CD14-positive monocyte (primary cell): ENCODE measurements around the gene LNX2. TPM values are rescaled to one million over a fixed set of nuclear protein-coding genes. Genes with fewer than 3 reads are reported as not detected.

ENCODE experiments used
- DNase-seq, 3 donors: peaks; one replicate each; pipeline ENCODE4 v3.0.0-alpha.2; 2011 to 2022
- H2AFZ ChIP-seq: 2 replicates; pipeline ENCODE4 v1.6.0; 2012; ENCODE audit warnings: mild to moderate bottlenecking, low read depth, low read length, inconsistent platforms; ENCODE audit not compliant: insufficient read depth, poor library complexity, severe bottlenecking
- H3K27ac ChIP-seq, 2 donors: 1 replicate in 1 of 2; 2 replicates in 1 of 2; pipeline ENCODE4 v1.5.1; 2012 to 2013; ENCODE audit warnings: low read length in 2 of 2, control low read depth in 1 of 2, inconsistent platforms in 1 of 2, low read depth in 1 of 2, mild to moderate bottlenecking in 1 of 2
- H3K27me3 ChIP-seq, 2 donors: one replicate each; pipeline versions ENCODE4 v1.6.0 to v1.6.1; 2011 to 2013; ENCODE audit warnings: low read length in 2 of 2; ENCODE audit not compliant: control insufficient read depth in 2 of 2, insufficient read depth in 2 of 2
- H3K36me3 ChIP-seq, 2 donors: replicated peaks in 1 of 2; 1 replicate in 1 of 2; 2 replicates in 1 of 2; pipeline versions ENCODE4 v1.5.1 to v1.6.1; 2012 to 2013; ENCODE audit warnings: low read length in 2 of 2, control low read depth in 1 of 2, inconsistent platforms in 1 of 2, mild to moderate bottlenecking in 1 of 2; ENCODE audit not compliant: insufficient read depth in 2 of 2, control insufficient read depth in 1 of 2
- H3K4me1 ChIP-seq, 2 donors: 1 replicate in 1 of 2; 2 replicates in 1 of 2; pipeline versions ENCODE4 v1.5.1 to v1.6.1; 2012 to 2013; ENCODE audit warnings: low read length in 2 of 2, control low read depth in 1 of 2, inconsistent platforms in 1 of 2, mild to moderate bottlenecking in 1 of 2, moderate library complexity in 1 of 2; ENCODE audit not compliant: insufficient read depth in 2 of 2, control insufficient read depth in 1 of 2
- H3K4me2 ChIP-seq: replicated peaks from 2 replicates; pipeline ENCODE3; 2012; ENCODE audit warnings: low read length, moderate library complexity, mild to moderate bottlenecking; ENCODE audit not compliant: poor library complexity, severe bottlenecking; ENCODE audit errors: extremely low read depth
- H3K4me3 ChIP-seq, 3 experiments: fragments of 200-600 bp in 1 of 3; sonication (generic) in 1 of 3; replicated peaks in 1 of 3; 1 replicate in 2 of 3; 2 replicates in 1 of 3; pipeline ENCODE4 v1.5.1; 2011 to 2013; ENCODE audit warnings: low read length in 3 of 3, mild to moderate bottlenecking in 3 of 3, control low read depth in 2 of 3, low read depth in 2 of 3, inconsistent platforms in 1 of 3, moderate library complexity in 1 of 3
- H3K79me2 ChIP-seq: 2 replicates; pipeline ENCODE4 v1.6.0; 2012; ENCODE audit warnings: mild to moderate bottlenecking, control low read depth, inconsistent platforms, low read length, moderate library complexity; ENCODE audit not compliant: insufficient read depth
- H3K9ac ChIP-seq: 2 replicates; pipeline ENCODE4 v1.6.0; 2017; ENCODE audit warnings: low read length, mild to moderate bottlenecking; ENCODE audit not compliant: insufficient read depth, poor library complexity, severe bottlenecking
- H3K9me3 ChIP-seq, 2 donors: replicated peaks in 1 of 2; 1 replicate in 1 of 2; 2 replicates in 1 of 2; pipeline versions ENCODE4 v1.5.1 to v1.6.1; 2012 to 2013; ENCODE audit warnings: low read length in 2 of 2, control low read depth in 1 of 2; ENCODE audit not compliant: control insufficient read depth in 1 of 2, insufficient read depth in 1 of 2
- H4K20me1 ChIP-seq: 2 replicates; pipeline ENCODE4 v1.6.0; 2012; ENCODE audit warnings: mild to moderate bottlenecking, low read length, control low read depth, moderate library complexity; ENCODE audit not compliant: insufficient read depth
- H3K27ac Mint-ChIP-seq, 7 donors: one replicate each; pipeline ENCODE4 v1.8.0; 2020; ENCODE audit warnings: mild to moderate bottlenecking in 7 of 7, mixed read lengths in 7 of 7, moderate library complexity in 6 of 7, inconsistent platforms in 2 of 7
- H3K27me3 Mint-ChIP-seq, 3 donors: one replicate each; pipeline ENCODE4 v1.8.0; 2021 to 2022; ENCODE audit warnings: low read depth in 3 of 3, mild to moderate bottlenecking in 3 of 3, mixed read lengths in 3 of 3, moderate library complexity in 3 of 3, inconsistent platforms in 1 of 3
- H3K36me3 Mint-ChIP-seq, 2 donors: one replicate each; pipeline ENCODE4 v1.8.0; 2020; ENCODE audit warnings: mixed read lengths in 2 of 2, inconsistent platforms in 1 of 2, mild to moderate bottlenecking in 1 of 2
- H3K4me1 Mint-ChIP-seq: one replicate; pipeline ENCODE4 v1.8.0; 2020; ENCODE audit warnings: mild to moderate bottlenecking, mixed read lengths
- H3K4me3 Mint-ChIP-seq, 2 donors: one replicate each; pipeline ENCODE4 v1.8.0; 2020; ENCODE audit warnings: mild to moderate bottlenecking in 2 of 2, mixed read lengths in 2 of 2, moderate library complexity in 1 of 2
- H3K9me3 Mint-ChIP-seq, 7 donors: one replicate each; pipeline ENCODE4 v1.8.0; 2020 to 2022; ENCODE audit warnings: mixed read lengths in 7 of 7, mild to moderate bottlenecking in 6 of 7, moderate library complexity in 6 of 7, inconsistent platforms in 2 of 7
- CTCF ChIP-seq: fragments of 200-600 bp; IDR thresholded peaks from one replicate; pipeline ENCODE4 v1.8.0; 2022; ENCODE audit warnings: antibody characterized with exemption, mild to moderate bottlenecking
- WGBS: methylation state at CpG from one replicate; pipeline ENCODE4 v1.1.5; 2013; ENCODE audit warnings: missing lambda C conversion rate; ENCODE audit not compliant: insufficient coverage; 5-methylcytosine and 5-hydroxymethylcytosine counted together
- intact Hi-C, 2 donors: fragments of 100-400 bp; cut with micrococcal nuclease; formaldehyde crosslinking; loops; one replicate each; pipeline versions ENCODE4 v1.15.0 to v1.15.1; 2023
- polyA plus RNA-seq, 3 donors: library from polyadenylated mRNA; depleted of rRNA in 1 of 3; unstranded in 2 of 3; stranded (reverse) in 1 of 3; fragments of 300-500 nt in 2 of 3; fragments of >200 nt in 1 of 3; fragmentation: Illumina TruSeq in 2 of 3; gene quantifications; 1 replicate in 2 of 3; 2 replicates in 1 of 3; pipeline ENCODE4 v1.2.3, GENCODE V29; 2012 to 2021

LNX2 gene
- polyA plus RNA-seq, 3 donors: 0.89 to 2.3 (median 1.5) TPM

GRCh38 chr13:27639186-27639585 lies 18.9 kb upstream of the LNX2 start:
- intact Hi-C loops: no loop called here
- no peak for TF ChIP-seq CTCF
- H3K4me3 ChIP-seq: no peak overlapping the region
- no peak overlapping the region for H3K9ac ChIP-seq
- no peak overlapping the region for H3K4me2 ChIP-seq
- peaks cover 0 to 1% (median 0%) of the 10 kb centered on the region in 7 donors for H3K9me3 Mint-ChIP-seq
- peak overlapping the region in 1 of 7 donors; percentile 66 for H3K27ac Mint-ChIP-seq
- peaks cover 6 to 8% of the 10 kb centered on the region in 2 donors for H3K36me3 Mint-ChIP-seq
- H3K79me2 ChIP-seq: peaks cover 97% of the 10 kb centered on the region
- no peaks in the 10 kb centered on the region for H3K27me3 Mint-ChIP-seq
- peaks cover 0 to 6% of the 10 kb centered on the region in 2 donors for H3K4me1 ChIP-seq
- H3K27me3 ChIP-seq: no peaks in the 10 kb centered on the region
- no peak overlapping the region for H3K4me3 Mint-ChIP-seq
- peaks cover 94% of the 10 kb centered on the region for H4K20me1 ChIP-seq
- no peak overlapping the region for H3K27ac ChIP-seq
- no peak overlapping the region for H2AFZ ChIP-seq
- H3K36me3 ChIP-seq: peaks cover 4% of the 10 kb centered on the region in 2 donors
- DNase-seq: no peak
- no peaks in the 10 kb centered on the region for H3K9me3 ChIP-seq
- H3K4me1 Mint-ChIP-seq: peaks cover 32% of the 10 kb centered on the region

GRCh38 chr13:27638521-27638920 lies 18.2 kb upstream of the LNX2 start:
- intact Hi-C loops: no loop called here
- no peak overlapping the region for H3K4me3 Mint-ChIP-seq
- peaks cover 0 to 6% of the 10 kb centered on the region in 2 donors for H3K4me1 ChIP-seq
- H4K20me1 ChIP-seq: peaks cover 91% of the 10 kb centered on the region
- no peak for DNase-seq
- H3K4me2 ChIP-seq: no peak overlapping the region
- H2AFZ ChIP-seq: no peak overlapping the region
- peaks cover 95% of the 10 kb centered on the region for H3K79me2 ChIP-seq
- H3K4me1 Mint-ChIP-seq: peaks cover 29% of the 10 kb centered on the region
- H3K36me3 ChIP-seq: peaks cover 4 to 6% of the 10 kb centered on the region in 2 donors
- H3K4me3 ChIP-seq: no peak overlapping the region
- H3K36me3 Mint-ChIP-seq: peaks cover 6 to 13% of the 10 kb centered on the region in 2 donors
- TF ChIP-seq CTCF: no peak
- peaks cover 0 to 1% (median 0%) of the 10 kb centered on the region in 7 donors for H3K9me3 Mint-ChIP-seq
- no peak overlapping the region for H3K9ac ChIP-seq
- no peak overlapping the region for H3K27ac ChIP-seq
- no peaks in the 10 kb centered on the region for H3K27me3 ChIP-seq
- no peaks in the 10 kb centered on the region for H3K9me3 ChIP-seq
- no peaks in the 10 kb centered on the region for H3K27me3 Mint-ChIP-seq
- WGBS: 90% methylated on average over 2 of the region's 2 CpGs
- peak overlapping the region in 1 of 7 donors; percentile 73 for H3K27ac Mint-ChIP-seq
